ENCODE measurements around the gene SPTAN1. TPM values are rescaled to one million over a fixed set of nuclear protein-coding genes. Genes with fewer than 3 reads are reported as not detected.
A peak's percentile ranks its signal among the peaks of the same experiment; 100 is the strongest.

The SPTAN1 gene
- total RNA-seq, 4 donors from 2014 or later: 223 to 390 (median 286) TPM

- TF ChIP-seq POLR2A (IDR thresholded peaks at IDR 0.05) (no peak), POLR2AphosphoS5 (IDR thresholded peaks at IDR 0.05) (no peak), CTCF (IDR thresholded peaks at IDR 0.05) (no peak), EP300 (IDR thresholded peaks at IDR 0.05) (no peak)
- no peak for ATAC-seq
- no peaks in the 10 kb centered on the region for H3K27me3 ChIP-seq
- peaks cover 0 to 23% (median 8%) of the 10 kb centered on the region in 3 donors for H3K4me1 ChIP-seq
- peak overlapping the region in 1 of 4 donors; percentile 20 for H3K27ac ChIP-seq
- H3K36me3 ChIP-seq: peaks cover 0 to 100% of the 10 kb centered on the region in 2 donors
- no peaks in the 10 kb centered on the region for H3K9me3 ChIP-seq
- no peak overlapping the region for H3K4me3 ChIP-seq
- 85 to 92% methylated on average over 6 to 8 of the region's 12 CpGs for WGBS, 2 donors (ENCODE audit: low coverage in 1 of 2)
These were observed 59.4 kb downstream of the SPTAN1 start for GRCh38 chr9:128611600-128612394.

- no peaks in the 10 kb centered on the region for H3K27me3 ChIP-seq
- H3K9me3 ChIP-seq: no peaks in the 10 kb centered on the region
- no peak overlapping the region for H3K4me3 ChIP-seq
- TF ChIP-seq POLR2AphosphoS5 (IDR thresholded peaks at IDR 0.05): no peak
- no peak for TF ChIP-seq CTCF (IDR thresholded peaks at IDR 0.05)
- no peak for TF ChIP-seq POLR2A (IDR thresholded peaks at IDR 0.05)
- no peak for TF ChIP-seq EP300 (IDR thresholded peaks at IDR 0.05)
- no peak overlapping the region for H3K27ac ChIP-seq
- H3K4me1 ChIP-seq: no peaks in the 10 kb centered on the region
- peaks cover 0 to 100% of the 10 kb centered on the region in 2 donors for H3K36me3 ChIP-seq
- 86 to 100% methylated on average over 1 of the region's 1 CpG for WGBS, 2 donors (ENCODE audit: low coverage in 1 of 2)
- ATAC-seq: no peak
These were observed 62.3 kb downstream of the SPTAN1 start for GRCh38 chr9:128614728-128615127.

GRCh38 chr9:128615571-128615970 lies 63.2 kb downstream of the SPTAN1 start:
- 100% methylated on average over 1 of the region's 12 CpGs; no CpG with 5 or more reads in 1 of the 2 donors for WGBS, 2 donors (ENCODE audit: low coverage in 1 of 2)
- no peak for ATAC-seq
- Histone ChIP-seq H3K36me3 (peaks cover 0 to 100% of the 10 kb centered on the region in 2 donors), H3K9me3 (no peaks in the 10 kb centered on the region), H3K4me3 (no peak overlapping the region), H3K4me1 (no peaks in the 10 kb centered on the region), H3K27me3 (no peaks in the 10 kb centered on the region), H3K27ac (no peak overlapping the region)
- TF ChIP-seq CTCF (IDR thresholded peaks at IDR 0.05) (no peak), EP300 (IDR thresholded peaks at IDR 0.05) (no peak), POLR2A (IDR thresholded peaks at IDR 0.05) (no peak), POLR2AphosphoS5 (IDR thresholded peaks at IDR 0.05) (no peak)

- no peaks in the 10 kb centered on the region for H3K4me1 ChIP-seq
- no peaks in the 10 kb centered on the region for H3K27me3 ChIP-seq
- peaks cover 0 to 100% of the 10 kb centered on the region in 2 donors for H3K36me3 ChIP-seq
- TF ChIP-seq POLR2AphosphoS5 (IDR thresholded peaks at IDR 0.05) (no peak), EP300 (IDR thresholded peaks at IDR 0.05) (no peak), POLR2A (IDR thresholded peaks at IDR 0.05) (no peak)
- H3K9me3 ChIP-seq: no peaks in the 10 kb centered on the region
- ATAC-seq: no peak
- no peak overlapping the region for H3K27ac ChIP-seq
- 100% methylated on average over 1 of the region's 8 CpGs; no CpG with 5 or more reads in 1 of the 2 donors for WGBS, 2 donors (ENCODE audit: low coverage in 1 of 2)
- no peak overlapping the region for H3K4me3 ChIP-seq
These were observed 65.6 kb downstream of the SPTAN1 start for GRCh38 chr9:128617943-128618342.

DNA sequence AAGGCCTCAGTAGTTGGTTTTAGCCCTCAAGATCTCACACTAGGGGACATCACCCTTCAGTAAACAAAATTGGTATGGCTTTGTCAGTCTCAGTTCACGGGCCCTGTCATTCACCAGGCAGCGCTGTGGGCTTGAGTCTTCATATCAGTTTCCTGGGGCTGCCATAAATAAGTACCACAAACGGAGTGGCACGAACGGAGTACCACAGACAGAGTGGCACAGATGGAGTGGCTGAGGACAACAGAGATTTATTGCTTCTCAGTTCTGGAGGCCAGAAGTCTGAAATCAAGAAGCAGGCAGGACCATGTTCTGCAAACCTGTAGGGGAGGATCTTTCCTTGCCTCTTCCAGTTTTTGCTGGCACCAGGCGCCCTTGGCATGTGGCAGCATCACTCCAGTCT lies 66.7 kb downstream of the SPTAN1 start:
- no peak for ATAC-seq
- WGBS, 2 donors (ENCODE audit: low coverage in 1 of 2): 92 to 100% methylated on average over 1 of the region's 6 CpGs
- Histone ChIP-seq H3K27me3 (no peaks in the 10 kb centered on the region), H3K36me3 (peaks cover 0 to 100% of the 10 kb centered on the region in 2 donors), H3K9me3 (no peaks in the 10 kb centered on the region), H3K27ac (no peak overlapping the region), H3K4me3 (no peak overlapping the region), H3K4me1 (no peaks in the 10 kb centered on the region)
- TF ChIP-seq EP300 (IDR thresholded peaks at IDR 0.05) (no peak), CTCF (IDR thresholded peaks at IDR 0.05) (no peak), POLR2A (IDR thresholded peaks at IDR 0.05) (no peak), POLR2AphosphoS5 (IDR thresholded peaks at IDR 0.05) (no peak)

All from gastroesophageal sphincter (tissue), 4 donors.